Cerebellar cortex (tissue), 1 donor: ENCODE measurements around the gene CARD19.

Source experiments
- DNase-seq: peaks from one replicate; pipeline ENCODE4 v3.0.0-alpha.2; 2015; ENCODE audit warnings: low spot score

CARD19 gene

GRCh38 chr9:93096131-93096802 lies at the start of gene CARD19:
Gene CARD19, plus strand, starts transcription at chr9:93096217. Its CDS starts 129 bp downstream, at chr9:93096346.
- DNase-seq = peak; percentile 42

- peak; percentile 34 for DNase-seq
Observed at GRCh38 chr9:93048566-93049448, 47.2 kb upstream of the CARD19 start.

GRCh38 chr9:93049491-93049890 lies 46.5 kb upstream of the CARD19 start:
- no peak for DNase-seq

- no peak for DNase-seq
Observed at GRCh38 chr9:93050231-93050630, 45.8 kb upstream of the CARD19 start.

GRCh38 chr9:93051680-93052089 lies 44.3 kb upstream of the CARD19 start:
- no peak for DNase-seq

GRCh38 chr9:93052791-93053540 lies 43.1 kb upstream of the CARD19 start:
- no peak for DNase-seq

- no peak for DNase-seq
Observed at GRCh38 chr9:93053781-93054331, 42.2 kb upstream of the CARD19 start.

GRCh38 chr9:93054758-93055704 lies 41.0 kb upstream of the CARD19 start:
- DNase-seq = no peak

- no peak for DNase-seq
Observed at GRCh38 chr9:93057042-93057702, 38.8 kb upstream of the CARD19 start.

- DNase-seq = no peak
Observed at GRCh38 chr9:93057703-93058354, 38.2 kb upstream of the CARD19 start.

- DNase-seq = no peak
Observed at GRCh38 chr9:93058355-93059010, 37.5 kb upstream of the CARD19 start, which contains the start of gene SUSD3. Gene SUSD3, plus strand, starts transcription at chr9:93058701. Its CDS starts 42 bp downstream, at chr9:93058743.

GRCh38 chr9:93059011-93059714 lies 36.9 kb upstream of the CARD19 start:
- DNase-seq = no peak

GRCh38 chr9:93059715-93060578 lies 36.1 kb upstream of the CARD19 start:
- DNase-seq = no peak

- no peak for DNase-seq
Observed at GRCh38 chr9:93060746-93061259, 35.2 kb upstream of the CARD19 start.

GRCh38 chr9:93061260-93061751 lies 34.7 kb upstream of the CARD19 start:
- no peak for DNase-seq

- DNase-seq = no peak
Observed at GRCh38 chr9:93061791-93062763, 33.9 kb upstream of the CARD19 start.
